ENCODE results near the gene WDR88. TPM values are rescaled to one million over a fixed set of nuclear protein-coding genes. Genes with fewer than 3 reads are reported as not detected.

WDR88 gene
- total and polyA plus RNA-seq, 2 of the 13 experiments (the other 11 are each of a cell fraction or from before 2014, with no cell fraction given) = not detected

- TF ChIP-seq BRF2 (CRISPR knock-in tag; IDR thresholded peaks at IDR 0.05) (no peak), ZNF367 (CRISPR knock-in tag; IDR thresholded peaks at IDR 0.05; ENCODE audit: borderline replicate concordance) (no peak), THYN1 (CRISPR knock-in tag; IDR thresholded peaks at IDR 0.05; ENCODE audit: borderline replicate concordance, low read depth) (no peak), THAP8 (CRISPR knock-in tag; IDR thresholded peaks at IDR 0.05; ENCODE audit: borderline replicate concordance) (no peak), FOXM1 (CRISPR knock-in tag; IDR thresholded peaks at IDR 0.05) (no peak), MZF1 (CRISPR knock-in tag; IDR thresholded peaks at IDR 0.05; ENCODE audit: borderline replicate concordance) (no peak), ZNF343 (CRISPR knock-in tag; IDR thresholded peaks at IDR 0.05) (no peak), ZNF33A (CRISPR knock-in tag; IDR thresholded peaks at IDR 0.05; ENCODE audit: borderline replicate concordance) (no peak), ZNF501 (CRISPR knock-in tag; IDR thresholded peaks at IDR 0.05) (peak; percentile 48; the same call in 1 of the 2 replicates), ZNF274 (CRISPR knock-in tag; IDR thresholded peaks at IDR 0.05) (no peak), ZNF770 (CRISPR knock-in tag; IDR thresholded peaks at IDR 0.05) (no peak), CAMTA2 (CRISPR knock-in tag; IDR thresholded peaks at IDR 0.05; ENCODE audit: borderline replicate concordance) (no peak), TRAFD1 (CRISPR knock-in tag; IDR thresholded peaks at IDR 0.05; ENCODE audit: borderline replicate concordance) (no peak), MAFK (conservative IDR thresholded peaks at IDR 0.05 in 1 of 2, IDR thresholded peaks at IDR 0.05 in 1 of 2; ENCODE audit: low read length in 2 of 2) (no peak), TRIM22 (IDR thresholded peaks at IDR 0.05) (no peak), HOXD1 (CRISPR knock-in tag; IDR thresholded peaks at IDR 0.05) (peak; percentile 37; the same call in 1 of the 2 replicates), ZBTB42 (CRISPR knock-in tag; IDR thresholded peaks at IDR 0.05) (no peak), ZFP36L2 (CRISPR knock-in tag; IDR thresholded peaks at IDR 0.05) (no peak)
- TF ChIP-seq, protein P1, sequence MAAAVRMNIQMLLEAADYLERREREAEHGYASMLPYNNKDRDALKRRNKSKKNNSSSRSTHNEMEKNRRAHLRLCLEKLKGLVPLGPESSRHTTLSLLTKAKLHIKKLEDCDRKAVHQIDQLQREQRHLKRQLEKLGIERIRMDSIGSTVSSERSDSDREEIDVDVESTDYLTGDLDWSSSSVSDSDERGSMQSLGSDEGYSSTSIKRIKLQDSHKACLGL (CRISPR knock-in tag; IDR thresholded peaks at IDR 0.05) = no peak
- TF ChIP-seq, protein P2, sequence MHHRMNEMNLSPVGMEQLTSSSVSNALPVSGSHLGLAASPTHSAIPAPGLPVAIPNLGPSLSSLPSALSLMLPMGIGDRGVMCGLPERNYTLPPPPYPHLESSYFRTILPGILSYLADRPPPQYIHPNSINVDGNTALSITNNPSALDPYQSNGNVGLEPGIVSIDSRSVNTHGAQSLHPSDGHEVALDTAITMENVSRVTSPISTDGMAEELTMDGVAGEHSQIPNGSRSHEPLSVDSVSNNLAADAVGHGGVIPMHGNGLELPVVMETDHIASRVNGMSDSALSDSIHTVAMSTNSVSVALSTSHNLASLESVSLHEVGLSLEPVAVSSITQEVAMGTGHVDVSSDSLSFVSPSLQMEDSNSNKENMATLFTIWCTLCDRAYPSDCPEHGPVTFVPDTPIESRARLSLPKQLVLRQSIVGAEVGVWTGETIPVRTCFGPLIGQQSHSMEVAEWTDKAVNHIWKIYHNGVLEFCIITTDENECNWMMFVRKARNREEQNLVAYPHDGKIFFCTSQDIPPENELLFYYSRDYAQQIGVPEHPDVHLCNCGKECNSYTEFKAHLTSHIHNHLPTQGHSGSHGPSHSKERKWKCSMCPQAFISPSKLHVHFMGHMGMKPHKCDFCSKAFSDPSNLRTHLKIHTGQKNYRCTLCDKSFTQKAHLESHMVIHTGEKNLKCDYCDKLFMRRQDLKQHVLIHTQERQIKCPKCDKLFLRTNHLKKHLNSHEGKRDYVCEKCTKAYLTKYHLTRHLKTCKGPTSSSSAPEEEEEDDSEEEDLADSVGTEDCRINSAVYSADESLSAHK (CRISPR knock-in tag; IDR thresholded peaks at IDR 0.05; ENCODE audit: borderline replicate concordance) = no peak
Observed at GRCh38 chr19:33098055-33098534, 33.8 kb upstream of the WDR88 start (continued).
